Panc1 (cell line): Measurements from ENCODE around the gene AQP5. TPM values are rescaled to one million over a fixed set of nuclear protein-coding genes. Genes with fewer than 3 reads are reported as not detected.

Experiments
- ATAC-seq: fragments of 200-7000 bp; cut with Tn5 transposase; 2 replicates; pipeline ENCODE4 v1.9.1; 2020; ENCODE audit warnings: mild to moderate bottlenecking, moderate library complexity
- BruUV-seq: library from RNA; stranded (reverse); fragments of 400-500 nt; replicated peaks from 2 replicates; lab custom pipeline; 2021; lab: Mats Ljungman, UMichigan
- CTCF ChIA-PET: fragments of 300-600 bp; sonication (Branson Sonifier 250); formaldehyde crosslinking; loops from one replicate; lab custom pipeline; 2022; ENCODE audit warnings: antibody characterized with exemption; lab: Charles Lee
- POLR2A ChIA-PET: fragments of 300-600 bp; sonication (Branson Sonifier 250); formaldehyde crosslinking; loops from one replicate; lab custom pipeline; 2022; ENCODE audit warnings: antibody characterized with exemption; lab: Charles Lee
- DNase-seq: peaks from one replicate; pipeline ENCODE4 v3.0.0-alpha.2; 2010; ENCODE audit warnings: low read depth, low spot score
- H3K27ac ChIP-seq: 2 replicates; pipeline ENCODE4 v1.5.1; 2011; ENCODE audit warnings: mild to moderate bottlenecking, low read length, inconsistent platforms
- H3K27me3 ChIP-seq: fragments of 200-500 bp; sonication (Bioruptor generic); 2 replicates; pipeline ENCODE4 v1.6.0; 2014; ENCODE audit warnings: low read length, inconsistent platforms; ENCODE audit not compliant: control insufficient read depth, insufficient read depth
- H3K36me3 ChIP-seq: fragments of 200-500 bp; sonication (Bioruptor generic); 2 replicates; pipeline ENCODE4 v1.5.1; 2014; ENCODE audit warnings: inconsistent platforms, mild to moderate bottlenecking, low read length, moderate library complexity; ENCODE audit not compliant: control insufficient read depth, insufficient read depth
- H3K4me1 ChIP-seq: 2 replicates; pipeline ENCODE4 v1.5.1; 2011; ENCODE audit warnings: inconsistent platforms, mild to moderate bottlenecking, low read length, moderate library complexity; ENCODE audit not compliant: control insufficient read depth, insufficient read depth
- H3K4me3 ChIP-seq, 2 experiments: 2 replicates each; pipeline ENCODE4 v1.5.1; 2011 to 2012; ENCODE audit warnings: low read depth in 2 of 2, low read length in 2 of 2, mild to moderate bottlenecking in 2 of 2, inconsistent platforms in 1 of 2, moderate library complexity in 1 of 2
- H3K9me3 ChIP-seq: fragments of 200-500 bp; sonication (Bioruptor generic); 2 replicates; pipeline ENCODE4 v1.5.1; 2014; ENCODE audit warnings: low read depth, mild to moderate bottlenecking, inconsistent platforms, low read length, moderate library complexity; ENCODE audit not compliant: control insufficient read depth, insufficient read depth
- CTCF ChIP-seq: fragments of 450-650 bp; IDR thresholded peaks from 2 replicates; pipeline ENCODE4 v1.5.1; 2017; ENCODE audit warnings: mild to moderate bottlenecking
- POLR2AphosphoS5 ChIP-seq: IDR thresholded peaks from 2 replicates; pipeline ENCODE4 v1.6.1; 2012; ENCODE audit warnings: mild to moderate bottlenecking, low read depth, low read length, moderate library complexity
- SIN3A ChIP-seq: IDR thresholded peaks from 2 replicates; pipeline ENCODE4 v1.6.1; 2012; ENCODE audit warnings: low read depth, mild to moderate bottlenecking, low read length, moderate library complexity, borderline replicate concordance; ENCODE audit not compliant: insufficient read depth
- TCF7L2 ChIP-seq: IDR thresholded peaks from 2 replicates; pipeline ENCODE4 v1.6.1; 2011; ENCODE audit warnings: mild to moderate bottlenecking, low read depth, low read length, inconsistent platforms
- in situ Hi-C: cut with HindIII; loops from 2 replicates; pipeline ENCODE4 v1.10.0; 2016; ENCODE audit warnings: low sequenced_read_pairs, low pct_unique_long_range_greater_than_20kb
- intact Hi-C: fragments of 100-400 bp; cut with micrococcal nuclease; formaldehyde crosslinking; loops from one replicate; pipeline ENCODE4 v1.10.0; 2022; ENCODE audit not compliant: unreplicated experiment
- total RNA-seq: library from RNA; stranded (reverse); gene quantifications from one replicate; pipeline ENCODE4 v1.2.1, GENCODE V29; 2021; ENCODE audit not compliant: unreplicated experiment
- TF ChIP-seq, protein P1 (sequence below), 2 experiments: IDR thresholded peaks; 2 replicates each; pipeline ENCODE4 v1.6.1; 2011 to 2012; ENCODE audit warnings: low read depth in 2 of 2, control low read depth in 1 of 2, low read length in 1 of 2, mild to moderate bottlenecking in 1 of 2, moderate library complexity in 1 of 2; ENCODE audit not compliant: insufficient read depth in 1 of 2

Gene AQP5
- total RNA-seq, 1 experiment from 2014 or later, result 0.72 TPM

DNA sequence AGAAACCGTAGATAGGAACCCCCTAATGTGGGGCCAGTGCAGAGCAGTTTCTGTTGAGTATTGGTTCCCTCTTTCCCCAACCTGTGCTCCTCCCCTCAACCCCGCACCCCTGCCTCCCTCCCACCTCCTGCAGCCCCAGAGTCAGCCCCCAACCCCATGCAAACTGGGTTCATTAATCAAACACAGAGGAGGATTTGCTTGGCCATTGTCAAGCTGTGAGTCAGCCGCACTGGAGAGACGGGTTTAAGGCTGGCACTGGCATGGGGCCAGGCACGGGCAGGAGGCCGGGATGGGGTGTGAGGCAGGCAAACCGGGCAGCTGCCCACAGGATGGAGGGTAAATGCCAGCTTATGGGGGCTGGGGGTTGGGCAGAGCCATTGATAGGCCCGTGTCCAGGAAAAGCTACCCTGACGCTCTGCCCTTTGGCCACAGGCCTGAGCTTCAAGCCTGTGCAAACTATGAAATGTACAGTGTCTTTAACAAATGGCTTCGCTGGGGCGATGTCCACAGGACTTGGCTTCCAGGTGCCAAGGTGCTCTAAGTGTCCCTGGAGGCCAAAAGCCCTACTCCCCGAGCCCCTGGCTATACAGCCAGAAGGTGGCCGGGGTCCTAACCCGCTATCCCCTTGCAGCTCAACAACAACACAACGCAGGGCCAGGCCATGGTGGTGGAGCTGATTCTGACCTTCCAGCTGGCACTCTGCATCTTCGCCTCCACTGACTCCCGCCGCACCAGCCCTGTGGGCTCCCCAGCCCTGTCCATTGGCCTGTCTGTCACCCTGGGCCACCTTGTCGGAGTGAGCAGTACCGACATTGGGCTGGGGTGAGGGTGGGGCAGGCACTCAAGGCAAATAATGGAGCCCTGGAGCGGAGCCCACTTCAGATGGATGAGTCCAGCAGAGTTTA, 1.4 kb downstream of the AQP5 start:
- DNase-seq (no peak), ATAC-seq (no peak)
- Histone ChIP-seq H3K9me3 (no peaks in the 10 kb centered on the region), H3K4me1 (peaks cover 36% of the 10 kb centered on the region), H3K4me3 (no peak overlapping the region), H3K36me3 (no peaks in the 10 kb centered on the region), H3K27ac (peak overlapping the region; percentile 21; the same call in 1 of the 2 replicates), H3K27me3 (no peaks in the 10 kb centered on the region)
- BruUV-seq, result no TSS peak
- TF ChIP-seq CTCF (no peak), POLR2AphosphoS5 (no peak), TCF7L2 (no peak), SIN3A (no peak)
- TF ChIP-seq, protein P1, sequence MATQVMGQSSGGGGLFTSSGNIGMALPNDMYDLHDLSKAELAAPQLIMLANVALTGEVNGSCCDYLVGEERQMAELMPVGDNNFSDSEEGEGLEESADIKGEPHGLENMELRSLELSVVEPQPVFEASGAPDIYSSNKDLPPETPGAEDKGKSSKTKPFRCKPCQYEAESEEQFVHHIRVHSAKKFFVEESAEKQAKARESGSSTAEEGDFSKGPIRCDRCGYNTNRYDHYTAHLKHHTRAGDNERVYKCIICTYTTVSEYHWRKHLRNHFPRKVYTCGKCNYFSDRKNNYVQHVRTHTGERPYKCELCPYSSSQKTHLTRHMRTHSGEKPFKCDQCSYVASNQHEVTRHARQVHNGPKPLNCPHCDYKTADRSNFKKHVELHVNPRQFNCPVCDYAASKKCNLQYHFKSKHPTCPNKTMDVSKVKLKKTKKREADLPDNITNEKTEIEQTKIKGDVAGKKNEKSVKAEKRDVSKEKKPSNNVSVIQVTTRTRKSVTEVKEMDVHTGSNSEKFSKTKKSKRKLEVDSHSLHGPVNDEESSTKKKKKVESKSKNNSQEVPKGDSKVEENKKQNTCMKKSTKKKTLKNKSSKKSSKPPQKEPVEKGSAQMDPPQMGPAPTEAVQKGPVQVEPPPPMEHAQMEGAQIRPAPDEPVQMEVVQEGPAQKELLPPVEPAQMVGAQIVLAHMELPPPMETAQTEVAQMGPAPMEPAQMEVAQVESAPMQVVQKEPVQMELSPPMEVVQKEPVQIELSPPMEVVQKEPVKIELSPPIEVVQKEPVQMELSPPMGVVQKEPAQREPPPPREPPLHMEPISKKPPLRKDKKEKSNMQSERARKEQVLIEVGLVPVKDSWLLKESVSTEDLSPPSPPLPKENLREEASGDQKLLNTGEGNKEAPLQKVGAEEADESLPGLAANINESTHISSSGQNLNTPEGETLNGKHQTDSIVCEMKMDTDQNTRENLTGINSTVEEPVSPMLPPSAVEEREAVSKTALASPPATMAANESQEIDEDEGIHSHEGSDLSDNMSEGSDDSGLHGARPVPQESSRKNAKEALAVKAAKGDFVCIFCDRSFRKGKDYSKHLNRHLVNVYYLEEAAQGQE (IDR thresholded peaks at IDR 0.05; ENCODE audit: insufficient read depth in 1 of 2, low read depth in 2 of 2, low read length in 1 of 2), result no peak
- ChIA-PET POLR2A (interaction anchor here (0.6 to 0.7 kb wide), 3 partner anchors 10 to 943 kb away, joined by 3 to 10 read pairs (median 4); no protein-coding TSS in a partner anchor), CTCF (interaction anchor here (0.6 to 1.2 kb wide), 4 partner anchors 18 to 107 kb away, joined by 3 to 6 read pairs (median 4); no protein-coding TSS in a partner anchor)
- in situ Hi-C loops, result no loop called here
- intact Hi-C loops, result no loop called here

DNA sequence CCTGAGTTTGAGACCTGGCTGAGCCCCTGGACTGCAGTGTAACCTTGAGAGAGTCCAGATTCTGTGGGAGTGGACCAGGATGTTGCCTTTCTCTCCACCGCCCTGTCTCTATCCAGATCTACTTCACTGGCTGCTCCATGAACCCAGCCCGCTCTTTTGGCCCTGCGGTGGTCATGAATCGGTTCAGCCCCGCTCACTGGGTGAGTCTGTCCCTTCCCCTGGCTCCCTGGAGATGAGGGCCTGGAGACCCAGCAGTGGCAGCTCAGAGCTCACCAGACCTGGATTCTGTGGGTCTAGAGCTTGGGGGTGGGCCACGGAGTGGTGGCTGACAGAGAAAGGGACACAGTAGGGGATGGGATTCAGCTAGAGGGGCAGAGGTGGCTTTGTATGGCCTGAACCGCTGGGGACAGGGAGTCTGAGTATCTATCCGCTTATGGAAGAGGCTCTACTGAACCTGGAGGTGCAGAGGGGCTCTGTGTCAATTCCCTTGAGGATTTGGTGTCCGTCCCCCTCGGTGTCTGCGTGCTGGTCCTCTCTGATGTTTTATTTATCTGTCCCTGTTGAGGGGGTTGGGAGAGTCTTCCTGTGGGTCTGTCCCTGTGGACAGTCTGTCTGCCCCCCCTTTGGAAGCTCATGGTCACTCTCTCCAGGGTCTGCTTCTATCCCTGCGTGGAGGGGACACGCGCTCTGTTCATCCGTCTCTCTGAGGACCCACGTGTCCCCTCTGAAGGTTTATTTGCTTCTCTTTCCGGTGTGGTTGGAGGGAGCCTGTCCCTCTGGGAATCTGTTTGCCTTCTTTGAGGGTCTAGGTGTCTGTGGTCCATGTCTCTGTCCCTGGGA, 2.5 kb downstream of the AQP5 start:
- H3K4me1 ChIP-seq, result peaks cover 31% of the 10 kb centered on the region
- H3K36me3 ChIP-seq, result no peaks in the 10 kb centered on the region
- in situ Hi-C loops (no loop called here), intact Hi-C loops (no loop called here)
- ATAC-seq (no peak), DNase-seq (no peak)
- CTCF ChIA-PET, result interaction anchor here (1.2 kb wide), 1 partner anchor 19 kb away, joined by 4 read pairs; no protein-coding TSS in a partner anchor
- no peaks in the 10 kb centered on the region for H3K9me3 ChIP-seq
- TF ChIP-seq, protein P1 (IDR thresholded peaks at IDR 0.05; ENCODE audit: insufficient read depth in 1 of 2, low read depth in 2 of 2, low read length in 1 of 2), result no peak
- TF ChIP-seq SIN3A, result no peak
- TF ChIP-seq CTCF, result no peak
- no peak for TF ChIP-seq TCF7L2
- TF ChIP-seq POLR2AphosphoS5, result no peak
- H3K4me3 ChIP-seq, result no peak overlapping the region
- no peaks in the 10 kb centered on the region for H3K27me3 ChIP-seq
- BruUV-seq, result no TSS peak
- POLR2A ChIA-PET, result no interaction called here
- peak overlapping the region; percentile 21; the same call in 1 of the 2 replicates for H3K27ac ChIP-seq
